ENCODE data around the gene STEAP1B. TPM values are rescaled to one million over a fixed set of nuclear protein-coding genes. Genes with fewer than 3 reads are reported as not detected.
"Not testable (repeated sequence)": the region's sequence is repeated elsewhere in the genome, so short reads cannot be mapped to it uniquely, and the experiment has no call there.

The STEAP1B gene
- total and polyA plus RNA-seq, 4 donors: 0.06 to 0.28 (median 0.08) TPM; not detected in 1

DNA sequence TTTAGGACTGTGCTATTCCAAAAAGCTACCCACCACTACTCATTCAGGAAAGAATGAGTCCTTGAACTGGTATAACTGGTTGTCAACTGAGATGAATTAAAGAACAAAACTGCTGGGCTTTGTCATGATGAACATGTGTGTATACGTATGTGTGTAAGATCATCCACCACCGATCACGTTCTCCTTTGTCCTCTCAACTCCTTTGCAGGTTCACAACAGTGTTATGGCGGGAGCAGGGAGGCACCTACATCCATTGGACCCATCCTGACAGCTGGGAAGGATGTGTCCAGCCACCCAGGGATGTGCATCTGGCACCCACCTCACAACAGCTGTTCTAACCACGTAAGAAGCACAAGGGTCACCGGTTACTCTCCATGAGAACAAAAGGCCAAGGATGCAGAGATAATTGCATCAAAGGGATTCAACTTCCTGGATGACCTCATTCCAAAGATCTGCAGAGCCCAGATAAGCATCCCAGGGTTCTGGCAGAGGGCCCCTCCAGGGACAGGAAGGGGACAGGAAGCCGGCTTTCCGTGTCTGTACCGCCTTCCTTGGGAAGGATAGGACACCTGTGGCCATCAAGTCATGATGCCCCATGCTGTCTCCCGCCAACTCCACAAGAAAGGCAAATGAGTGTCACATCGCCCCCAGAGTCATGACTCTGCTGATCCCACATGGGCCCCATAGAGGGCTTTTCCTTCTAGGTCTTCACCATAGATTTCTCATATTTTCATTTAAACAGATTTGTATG lies 66.1 kb downstream of the STEAP1B start:
- H3K9me3 ChIP-seq (ENCODE audit: control insufficient read depth in 4 of 4, low read length in 3 of 4): no peaks in the 10 kb centered on the region
- TF ChIP-seq HNF4G (IDR thresholded peaks at IDR 0.05) (no peak), NR2F2 (IDR thresholded peaks at IDR 0.05) (peak; percentile 71)
- DNase-seq (ENCODE audit: low spot score): no peak
- 80% methylated on average over 11 of the region's 11 CpGs for WGBS
- H3K27me3 ChIP-seq (ENCODE audit: control insufficient read depth in 4 of 4, insufficient read depth in 4 of 4, low read length in 3 of 4): no peaks in the 10 kb centered on the region
- no peak overlapping the region for H3K9ac ChIP-seq (ENCODE audit: low read depth in 1 of 2, low read length in 2 of 2)
- H3K4me1 ChIP-seq (ENCODE audit: control insufficient read depth in 4 of 4, insufficient read depth in 4 of 4, low read length in 3 of 4): no peaks in the 10 kb centered on the region
- no peaks in the 10 kb centered on the region for H3K36me3 ChIP-seq (ENCODE audit: control insufficient read depth in 4 of 4, insufficient read depth in 3 of 4, low read depth in 1 of 4, low read length in 3 of 4)
- no peak overlapping the region for H3K4me3 ChIP-seq (ENCODE audit: low read depth in 1 of 3, low read length in 3 of 3)
- no peak overlapping the region for H3K27ac ChIP-seq (ENCODE audit: low read depth in 1 of 2, low read length in 2 of 2)

DNA sequence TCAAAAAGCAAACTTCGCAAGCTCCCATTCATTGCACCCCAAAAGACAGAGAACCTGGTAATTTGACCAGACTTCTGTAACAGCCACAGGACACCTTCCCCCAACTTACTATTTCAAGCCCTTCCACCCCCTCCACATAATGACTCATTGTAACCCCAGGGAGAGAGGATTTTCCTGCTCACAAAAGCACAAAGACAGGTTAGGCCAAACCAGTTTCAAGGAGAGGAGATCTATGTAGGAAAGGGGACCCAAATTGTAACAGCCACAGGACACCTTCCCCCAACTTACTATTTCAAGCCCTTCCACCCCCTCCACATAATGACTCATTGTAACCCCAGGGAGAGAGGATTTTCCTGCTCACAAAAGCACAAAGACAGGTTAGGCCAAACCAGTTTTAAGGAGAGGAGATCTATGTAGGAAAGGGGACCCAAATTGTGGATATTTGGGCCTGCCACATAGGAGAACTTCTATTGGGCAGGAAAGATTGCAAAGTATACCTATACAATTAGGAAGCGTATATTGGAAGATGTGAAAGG lies 66.8 kb downstream of the STEAP1B start:
- H3K9ac ChIP-seq (ENCODE audit: low read depth in 1 of 2, low read length in 2 of 2); H3K4me3 ChIP-seq (ENCODE audit: low read depth in 1 of 3, low read length in 3 of 3); H3K9me3 ChIP-seq (ENCODE audit: control insufficient read depth in 4 of 4, low read length in 3 of 4); H3K4me1 ChIP-seq (ENCODE audit: control insufficient read depth in 4 of 4, insufficient read depth in 4 of 4, low read length in 3 of 4); H3K27ac ChIP-seq (ENCODE audit: low read depth in 1 of 2, low read length in 2 of 2); H3K27me3 ChIP-seq (ENCODE audit: control insufficient read depth in 4 of 4, insufficient read depth in 4 of 4, low read length in 3 of 4); DNase-seq (ENCODE audit: low spot score); H3K36me3 ChIP-seq (ENCODE audit: control insufficient read depth in 4 of 4, insufficient read depth in 3 of 4, low read depth in 1 of 4, low read length in 3 of 4): not testable (repeated sequence)
- WGBS: 95% methylated on average over 2 of the region's 2 CpGs

GRCh38 chr7:22432203-22432718 lies 67.7 kb downstream of the STEAP1B start:
- DNase-seq (ENCODE audit: low spot score): no peak
- no peaks in the 10 kb centered on the region for H3K4me1 ChIP-seq (ENCODE audit: control insufficient read depth in 4 of 4, insufficient read depth in 4 of 4, low read length in 3 of 4)
- 94% methylated on average over 3 of the region's 3 CpGs for WGBS
- H3K27me3 ChIP-seq (ENCODE audit: control insufficient read depth in 4 of 4, insufficient read depth in 4 of 4, low read length in 3 of 4): no peaks in the 10 kb centered on the region
- H3K27ac ChIP-seq (ENCODE audit: low read depth in 1 of 2, low read length in 2 of 2): no peak overlapping the region
- no peak for TF ChIP-seq YY1 (IDR thresholded peaks at IDR 0.05)
- TF ChIP-seq EGR1 (IDR thresholded peaks at IDR 0.05; ENCODE audit: low read depth in 2 of 2): no peak
- TF ChIP-seq JUND (IDR thresholded peaks at IDR 0.05): no peak
- TF ChIP-seq ZBTB33 (IDR thresholded peaks at IDR 0.05): no peak
- no peak for TF ChIP-seq FOXA1 (IDR thresholded peaks at IDR 0.05)
- TF ChIP-seq, protein P1, sequence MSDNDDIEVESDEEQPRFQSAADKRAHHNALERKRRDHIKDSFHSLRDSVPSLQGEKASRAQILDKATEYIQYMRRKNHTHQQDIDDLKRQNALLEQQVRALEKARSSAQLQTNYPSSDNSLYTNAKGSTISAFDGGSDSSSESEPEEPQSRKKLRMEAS (IDR thresholded peaks at IDR 0.05): no peak
- TF ChIP-seq RAD21 (IDR thresholded peaks at IDR 0.05): no peak
- no peaks in the 10 kb centered on the region for H3K9me3 ChIP-seq (ENCODE audit: control insufficient read depth in 4 of 4, low read length in 3 of 4)
- no peaks in the 10 kb centered on the region for H3K36me3 ChIP-seq (ENCODE audit: control insufficient read depth in 4 of 4, insufficient read depth in 3 of 4, low read depth in 1 of 4, low read length in 3 of 4)
- H3K9ac ChIP-seq (ENCODE audit: low read depth in 1 of 2, low read length in 2 of 2): no peak overlapping the region
- no peak overlapping the region for H3K4me3 ChIP-seq (ENCODE audit: low read depth in 1 of 3, low read length in 3 of 3)

- H3K9me3 ChIP-seq (ENCODE audit: control insufficient read depth in 4 of 4, low read length in 3 of 4): no peaks in the 10 kb centered on the region
- no peak overlapping the region for H3K9ac ChIP-seq (ENCODE audit: low read depth in 1 of 2, low read length in 2 of 2)
- no peak overlapping the region for H3K27ac ChIP-seq (ENCODE audit: low read depth in 1 of 2, low read length in 2 of 2)
- no peaks in the 10 kb centered on the region for H3K4me1 ChIP-seq (ENCODE audit: control insufficient read depth in 4 of 4, insufficient read depth in 4 of 4, low read length in 3 of 4)
- H3K36me3 ChIP-seq (ENCODE audit: control insufficient read depth in 4 of 4, insufficient read depth in 3 of 4, low read depth in 1 of 4, low read length in 3 of 4): no peaks in the 10 kb centered on the region
- WGBS: 81% methylated on average over 5 of the region's 5 CpGs
- TF ChIP-seq HNF4A (conservative IDR thresholded peaks at IDR 0.05) (peak in 1 of 2 donors; percentile 20), SP1 (IDR thresholded peaks at IDR 0.05) (no peak)
- no peak for DNase-seq (ENCODE audit: low spot score)
- H3K4me3 ChIP-seq (ENCODE audit: low read depth in 1 of 3, low read length in 3 of 3): no peak overlapping the region
- no peaks in the 10 kb centered on the region for H3K27me3 ChIP-seq (ENCODE audit: control insufficient read depth in 4 of 4, insufficient read depth in 4 of 4, low read length in 3 of 4)
Measured at GRCh38 chr7:22430457-22430856, 69.5 kb downstream of the STEAP1B start.

Measured in liver (tissue), 9 donors.